PC-3 (cell line): Measurements from ENCODE around the gene ELK4.

Experiments used
- EZH2 ChIP-seq: fragments of 300-600 bp; sonication (generic); IDR thresholded peaks from one replicate; pipeline ENCODE4 v1.6.1; 2017; ENCODE audit warnings: antibody characterized with exemption, mild to moderate bottlenecking, low read length; ENCODE audit not compliant: unreplicated experiment
- EZH2phosphoT487 ChIP-seq: fragments of 300-600 bp; sonication (generic); IDR thresholded peaks from 2 replicates; pipeline ENCODE4 v1.6.1; 2018; ENCODE audit warnings: mild to moderate bottlenecking, antibody characterized with exemption, low read length, borderline replicate concordance
- TF ChIP-seq, protein P1 (sequence below): fragments of 300-600 bp; sonication (generic); conservative IDR thresholded peaks from 2 replicates; pipeline ENCODE4 v1.5.1; 2017; ENCODE audit warnings: antibody characterized with exemption, low read depth, mild to moderate bottlenecking, low read length

DNA sequence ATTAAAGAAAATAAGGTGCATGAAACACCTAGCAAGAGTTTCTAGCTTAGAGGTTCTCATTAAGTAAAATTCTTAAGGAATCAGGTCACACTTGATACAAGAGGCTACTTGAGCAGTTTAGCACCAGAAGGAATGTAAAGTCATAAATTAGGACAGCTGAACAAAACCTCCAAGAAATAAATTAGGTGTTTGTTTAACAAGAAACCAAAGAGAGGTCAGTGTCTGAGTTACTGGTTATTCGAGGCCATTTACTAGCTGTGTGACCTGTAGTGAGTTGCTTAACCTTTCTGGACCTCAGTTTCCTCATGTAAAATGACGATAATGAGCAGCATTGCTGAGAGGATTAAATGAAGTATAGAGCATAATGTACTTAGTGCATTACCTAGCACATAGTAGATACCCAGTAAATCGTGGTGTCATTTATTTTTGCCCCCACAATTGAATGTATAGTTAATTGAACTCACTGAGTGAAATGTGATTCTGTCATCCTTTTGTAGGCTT lies 908 bp upstream of the ELK4 start:
- TF ChIP-seq EZH2phosphoT487 (no peak), EZH2 (no peak)
- TF ChIP-seq, protein P1, sequence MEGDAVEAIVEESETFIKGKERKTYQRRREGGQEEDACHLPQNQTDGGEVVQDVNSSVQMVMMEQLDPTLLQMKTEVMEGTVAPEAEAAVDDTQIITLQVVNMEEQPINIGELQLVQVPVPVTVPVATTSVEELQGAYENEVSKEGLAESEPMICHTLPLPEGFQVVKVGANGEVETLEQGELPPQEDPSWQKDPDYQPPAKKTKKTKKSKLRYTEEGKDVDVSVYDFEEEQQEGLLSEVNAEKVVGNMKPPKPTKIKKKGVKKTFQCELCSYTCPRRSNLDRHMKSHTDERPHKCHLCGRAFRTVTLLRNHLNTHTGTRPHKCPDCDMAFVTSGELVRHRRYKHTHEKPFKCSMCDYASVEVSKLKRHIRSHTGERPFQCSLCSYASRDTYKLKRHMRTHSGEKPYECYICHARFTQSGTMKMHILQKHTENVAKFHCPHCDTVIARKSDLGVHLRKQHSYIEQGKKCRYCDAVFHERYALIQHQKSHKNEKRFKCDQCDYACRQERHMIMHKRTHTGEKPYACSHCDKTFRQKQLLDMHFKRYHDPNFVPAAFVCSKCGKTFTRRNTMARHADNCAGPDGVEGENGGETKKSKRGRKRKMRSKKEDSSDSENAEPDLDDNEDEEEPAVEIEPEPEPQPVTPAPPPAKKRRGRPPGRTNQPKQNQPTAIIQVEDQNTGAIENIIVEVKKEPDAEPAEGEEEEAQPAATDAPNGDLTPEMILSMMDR, result no peak
